ENCODE measurements around the gene AKR1A1.

GRCh38 chr1:45536886-45537285, 13.7 kb upstream of the AKR1A1 start:
- no peak for TF ChIP-seq POLR2A (IDR thresholded peaks at IDR 0.05)
- TF ChIP-seq, protein P1, sequence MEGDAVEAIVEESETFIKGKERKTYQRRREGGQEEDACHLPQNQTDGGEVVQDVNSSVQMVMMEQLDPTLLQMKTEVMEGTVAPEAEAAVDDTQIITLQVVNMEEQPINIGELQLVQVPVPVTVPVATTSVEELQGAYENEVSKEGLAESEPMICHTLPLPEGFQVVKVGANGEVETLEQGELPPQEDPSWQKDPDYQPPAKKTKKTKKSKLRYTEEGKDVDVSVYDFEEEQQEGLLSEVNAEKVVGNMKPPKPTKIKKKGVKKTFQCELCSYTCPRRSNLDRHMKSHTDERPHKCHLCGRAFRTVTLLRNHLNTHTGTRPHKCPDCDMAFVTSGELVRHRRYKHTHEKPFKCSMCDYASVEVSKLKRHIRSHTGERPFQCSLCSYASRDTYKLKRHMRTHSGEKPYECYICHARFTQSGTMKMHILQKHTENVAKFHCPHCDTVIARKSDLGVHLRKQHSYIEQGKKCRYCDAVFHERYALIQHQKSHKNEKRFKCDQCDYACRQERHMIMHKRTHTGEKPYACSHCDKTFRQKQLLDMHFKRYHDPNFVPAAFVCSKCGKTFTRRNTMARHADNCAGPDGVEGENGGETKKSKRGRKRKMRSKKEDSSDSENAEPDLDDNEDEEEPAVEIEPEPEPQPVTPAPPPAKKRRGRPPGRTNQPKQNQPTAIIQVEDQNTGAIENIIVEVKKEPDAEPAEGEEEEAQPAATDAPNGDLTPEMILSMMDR (IDR thresholded peaks at IDR 0.05) = no peak
